HL-60/S4 treated with phorbol 12-myristate 13-acetate at 8.2 ng/mL for 4 days and 3 days (cell line): ENCODE results near the gene SPEF2.

Experiments
- in situ Hi-C: fragments of 300-500 bp; cut with MboI; formaldehyde crosslinking; loops from 2 replicates; pipeline ENCODE4 v1.15.0; 2022; ENCODE audit warnings: low sequenced_read_pairs

Gene SPEF2

DNA sequence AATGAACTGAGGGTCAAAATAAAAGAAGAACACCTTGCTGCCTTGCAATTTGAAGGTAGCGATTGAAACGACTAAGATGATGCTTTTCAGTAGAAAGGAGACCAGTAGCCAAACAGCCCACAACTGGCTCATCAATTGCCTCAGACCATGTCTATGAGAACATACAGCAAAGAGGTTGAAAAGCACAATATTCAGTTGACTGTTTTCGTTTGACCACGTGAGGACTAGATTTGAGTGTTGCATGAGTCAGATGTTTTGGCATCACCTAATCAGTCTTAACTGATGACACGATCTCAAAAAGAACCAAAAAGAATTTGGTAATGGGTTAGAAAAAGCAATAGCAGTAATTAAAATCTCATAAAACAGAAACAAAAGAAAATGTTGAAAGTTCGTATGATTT is 156.3 kb downstream of the SPEF2 start:
- in situ Hi-C loops, result loop anchor here (10.0 to 25.0 kb wide), 2 partner anchors 151 to 687 kb away; no protein-coding TSS in a partner anchor

DNA sequence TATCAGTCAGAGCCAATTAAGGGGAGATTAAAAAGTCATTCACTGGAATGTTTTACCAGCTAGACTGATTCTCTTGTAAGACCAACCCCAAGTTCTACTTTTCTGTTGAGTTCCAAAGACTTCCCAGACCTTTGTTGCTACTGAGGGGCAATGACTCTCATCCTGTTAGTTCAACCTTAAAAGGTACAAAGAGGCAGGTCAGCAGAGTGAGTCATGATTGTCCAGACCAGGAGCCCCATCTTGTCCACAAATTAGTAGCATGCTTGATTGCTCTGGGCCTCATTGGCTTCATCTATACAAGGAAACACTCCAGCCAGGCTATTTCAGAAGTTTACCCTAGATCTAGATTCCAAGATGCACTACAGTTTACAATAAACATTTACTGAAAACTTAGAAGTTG is 159.1 kb downstream of the SPEF2 start:
- in situ Hi-C loops, result loop anchor here (10.0 kb wide), 1 partner anchor 148 kb away; no protein-coding TSS in a partner anchor

DNA sequence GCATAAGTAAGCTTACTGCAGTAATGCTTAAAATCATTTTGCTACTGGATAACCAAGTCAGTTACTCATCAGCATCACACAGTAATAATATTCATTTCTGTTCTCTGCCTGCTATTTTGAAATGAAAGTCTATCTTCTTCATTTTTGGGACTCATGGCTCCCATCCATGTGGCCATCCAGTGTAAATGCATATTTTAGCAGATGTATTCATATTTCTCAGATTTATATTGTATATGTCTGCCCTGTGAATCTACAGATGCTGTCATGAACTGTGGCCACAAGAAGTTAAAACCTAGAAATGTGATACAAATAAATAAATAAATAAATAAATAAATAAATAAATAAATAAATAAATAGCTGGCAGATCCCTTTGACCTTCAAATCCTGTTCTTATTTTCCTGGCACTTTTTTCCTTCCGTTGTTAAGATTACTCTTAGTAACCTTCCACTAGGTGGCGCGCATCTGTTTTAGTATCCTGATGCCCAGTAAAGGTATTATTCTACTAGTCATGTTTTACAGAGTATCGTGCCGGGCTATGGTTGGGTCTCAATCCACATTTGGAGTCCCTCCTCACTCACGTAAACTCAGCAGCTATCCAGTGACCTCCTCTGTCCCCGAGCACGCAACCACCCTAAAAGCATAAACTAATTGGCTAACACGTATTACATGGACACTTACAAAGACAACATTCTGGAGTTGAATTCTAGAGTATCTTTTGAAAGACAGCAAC is 159.9 kb downstream of the SPEF2 start:
- in situ Hi-C loops, result loop anchor here (10.0 kb wide), 1 partner anchor 147 kb away; no protein-coding TSS in a partner anchor

DNA sequence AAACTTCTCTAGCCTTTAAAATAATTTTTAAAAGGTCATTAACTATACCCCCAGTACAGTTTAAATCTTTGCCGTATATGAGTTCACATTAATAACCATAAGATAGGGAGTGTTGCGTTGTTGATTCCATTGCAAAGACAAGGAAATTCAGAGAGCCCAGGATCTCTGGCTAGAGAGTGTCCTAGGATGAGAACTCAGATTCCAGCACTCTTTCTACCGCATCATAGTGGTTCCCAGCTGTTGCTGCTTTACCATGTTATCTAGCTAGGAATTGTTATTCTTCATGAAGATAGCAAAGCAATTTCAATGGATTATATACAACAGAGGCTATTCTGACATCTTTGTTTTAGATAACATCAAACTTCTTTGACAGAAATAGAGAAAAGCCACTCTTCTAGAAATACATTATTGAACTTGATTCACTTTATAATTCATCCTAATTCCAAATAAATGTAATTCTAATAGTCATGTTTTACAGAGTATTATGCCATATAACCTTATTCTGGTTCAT is 160.7 kb downstream of the SPEF2 start:
- in situ Hi-C loops, result loop anchor here (10.0 kb wide), 1 partner anchor 146 kb away; no protein-coding TSS in a partner anchor

GRCh38 chr5:35780236-35780635 is 162.6 kb downstream of the SPEF2 start:
- in situ Hi-C loops, result no loop called here

DNA sequence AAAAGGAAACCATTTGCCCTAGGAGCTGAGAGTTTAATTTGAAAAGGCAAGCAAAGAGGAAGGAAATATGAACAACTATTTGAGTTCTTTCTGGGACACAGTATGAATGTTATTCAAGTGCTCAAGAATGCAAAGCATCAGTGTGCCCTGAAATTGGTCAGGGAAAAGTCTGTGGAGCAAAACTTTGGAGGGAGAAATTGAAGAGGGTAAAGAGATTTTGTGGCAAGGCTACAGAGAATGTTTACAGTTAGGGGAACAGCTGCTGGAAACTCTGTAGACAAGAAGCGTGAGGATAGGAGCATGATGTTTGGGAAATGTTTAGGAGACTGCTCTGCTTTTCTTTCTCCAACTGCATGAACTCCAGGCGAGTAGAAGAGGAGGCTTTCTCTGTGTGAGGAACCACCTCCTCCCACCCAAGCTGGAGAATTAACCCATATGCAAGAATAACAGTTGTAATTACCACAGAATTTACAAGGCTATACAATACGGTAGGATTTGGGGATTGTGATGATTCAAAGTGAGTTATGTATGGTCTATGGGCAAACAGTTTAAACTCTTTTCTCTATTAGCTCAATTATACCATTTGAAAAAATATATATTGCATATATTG is 163.6 kb downstream of the SPEF2 start:
- in situ Hi-C loops, result no loop called here

DNA sequence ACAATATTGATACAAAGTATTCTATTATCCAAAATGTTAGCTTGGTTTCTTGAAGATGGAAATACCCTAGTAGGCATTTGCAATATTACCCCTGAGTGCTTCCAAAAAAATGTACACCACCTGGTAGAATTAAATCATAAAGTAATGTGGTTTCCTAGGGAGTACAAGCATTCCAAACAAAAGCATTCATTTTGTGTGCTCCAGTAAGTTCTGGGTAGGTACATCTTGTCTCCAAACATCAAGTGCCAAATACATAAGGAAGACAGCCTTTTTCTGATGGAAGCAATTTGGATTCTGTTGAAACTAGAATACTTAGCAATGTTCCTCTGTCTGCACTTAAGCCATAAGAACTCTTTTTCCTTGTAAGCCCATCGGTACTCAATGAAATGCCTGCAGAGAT is 165.9 kb downstream of the SPEF2 start:
- in situ Hi-C loops, result no loop called here

DNA sequence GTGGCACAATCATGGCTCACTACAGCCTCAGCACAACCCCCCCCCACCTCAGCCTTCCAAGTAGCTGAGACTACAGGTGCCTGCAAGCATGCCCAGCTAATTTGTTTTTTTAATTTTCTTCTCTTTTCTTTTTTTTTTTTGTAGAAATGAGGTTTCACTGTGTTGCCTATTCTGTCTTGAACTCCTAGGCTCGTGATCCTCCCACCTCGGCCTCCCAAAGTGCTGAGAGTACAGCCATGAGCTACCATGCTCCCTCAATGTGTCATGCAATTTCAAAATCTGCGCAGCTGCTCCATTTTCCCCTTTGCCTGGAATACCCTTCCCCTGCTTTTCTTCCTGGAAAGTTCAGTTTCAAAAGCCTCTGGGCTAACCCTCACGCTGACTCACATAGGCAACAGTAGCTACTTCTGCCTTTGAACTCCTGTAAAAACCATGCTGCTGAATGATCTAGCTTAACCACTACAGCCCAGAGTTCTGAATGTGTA is 168.0 kb downstream of the SPEF2 start:
- in situ Hi-C loops, result no loop called here

DNA sequence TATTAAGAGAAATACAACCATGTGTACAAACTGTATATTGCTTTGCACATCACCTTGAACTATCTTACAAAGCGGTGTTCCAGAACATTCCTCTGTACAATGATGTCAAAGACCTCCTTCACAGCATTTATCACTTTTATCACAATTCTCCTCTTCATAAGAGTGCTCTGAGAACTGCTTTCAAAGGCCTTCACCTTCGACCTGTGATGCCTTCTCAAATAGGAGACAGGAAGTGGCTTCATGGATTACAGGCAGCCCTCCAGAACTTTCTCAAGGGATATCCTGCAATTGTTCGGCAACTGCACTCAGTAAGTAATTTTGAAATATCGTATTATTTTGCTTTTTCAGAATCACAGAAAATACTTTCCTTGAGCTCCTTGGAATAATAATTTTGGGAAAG is 171.1 kb downstream of the SPEF2 start:
- in situ Hi-C loops, result no loop called here

DNA sequence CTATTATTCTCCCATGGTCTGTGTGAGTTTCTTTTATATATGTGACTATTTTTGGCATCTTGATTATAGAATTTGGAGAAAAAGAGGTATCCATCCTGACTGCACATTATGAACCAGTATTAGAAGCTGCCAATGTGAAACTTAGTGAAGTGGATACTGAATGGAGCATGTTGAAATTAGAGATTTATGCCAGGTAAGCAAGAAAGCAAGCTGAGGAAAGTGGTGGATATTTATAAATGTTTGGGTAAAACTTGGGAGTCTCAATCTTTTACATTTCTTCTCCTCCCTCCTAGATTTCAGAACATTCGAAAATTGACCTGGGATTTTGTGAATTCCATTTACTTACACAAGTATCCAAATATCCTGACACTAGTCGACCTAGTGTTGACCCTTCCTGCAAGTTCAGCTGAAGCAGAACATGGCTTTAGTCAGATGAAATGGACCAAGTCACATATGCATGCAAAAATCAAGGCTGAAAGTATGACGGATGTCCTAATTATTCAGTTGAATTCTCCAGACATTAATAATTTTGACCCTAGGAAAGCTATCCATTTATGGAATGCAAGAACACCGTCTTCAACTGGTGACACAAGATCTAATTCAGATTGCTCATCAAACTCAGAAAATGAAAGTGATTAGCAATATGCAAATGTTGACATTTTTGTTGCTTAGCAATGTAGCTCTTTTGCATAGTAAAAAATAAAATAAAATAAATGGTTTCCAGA is 172.2 kb downstream of the SPEF2 start:
- in situ Hi-C loops, result no loop called here

DNA sequence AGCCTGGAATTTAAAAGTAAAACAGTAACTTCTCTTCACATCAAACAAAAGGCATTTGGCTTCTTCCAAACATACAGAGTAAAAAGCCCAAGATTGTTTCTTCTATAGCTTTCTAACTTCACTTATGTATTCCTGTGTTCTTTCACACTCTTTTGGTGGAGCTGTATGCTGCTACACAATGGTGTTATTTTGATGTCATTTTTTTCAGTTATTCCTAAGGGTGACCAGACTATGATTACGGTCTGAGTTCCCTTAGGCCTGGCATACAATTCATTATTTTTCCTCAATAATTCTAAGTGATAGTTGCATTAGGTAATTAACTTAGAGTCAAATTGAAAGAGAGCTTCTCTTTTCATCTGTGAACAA is 172.8 kb downstream of the SPEF2 start:
- in situ Hi-C loops, result no loop called here

DNA sequence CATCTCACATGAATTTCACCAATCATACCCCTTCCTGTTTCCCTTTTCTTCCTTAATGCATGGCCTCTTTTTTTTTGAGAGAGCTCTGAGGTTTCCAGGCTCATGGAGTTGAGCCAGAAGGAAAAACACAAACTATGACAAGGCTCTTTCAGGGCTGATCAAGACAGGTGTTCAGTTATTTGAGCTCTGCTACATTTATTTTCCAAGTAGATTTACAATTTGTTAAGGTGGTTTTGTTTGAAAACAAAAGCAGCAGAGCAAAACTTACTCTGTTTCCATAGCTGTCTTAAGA is 176.6 kb downstream of the SPEF2 start:
- in situ Hi-C loops, result no loop called here

DNA sequence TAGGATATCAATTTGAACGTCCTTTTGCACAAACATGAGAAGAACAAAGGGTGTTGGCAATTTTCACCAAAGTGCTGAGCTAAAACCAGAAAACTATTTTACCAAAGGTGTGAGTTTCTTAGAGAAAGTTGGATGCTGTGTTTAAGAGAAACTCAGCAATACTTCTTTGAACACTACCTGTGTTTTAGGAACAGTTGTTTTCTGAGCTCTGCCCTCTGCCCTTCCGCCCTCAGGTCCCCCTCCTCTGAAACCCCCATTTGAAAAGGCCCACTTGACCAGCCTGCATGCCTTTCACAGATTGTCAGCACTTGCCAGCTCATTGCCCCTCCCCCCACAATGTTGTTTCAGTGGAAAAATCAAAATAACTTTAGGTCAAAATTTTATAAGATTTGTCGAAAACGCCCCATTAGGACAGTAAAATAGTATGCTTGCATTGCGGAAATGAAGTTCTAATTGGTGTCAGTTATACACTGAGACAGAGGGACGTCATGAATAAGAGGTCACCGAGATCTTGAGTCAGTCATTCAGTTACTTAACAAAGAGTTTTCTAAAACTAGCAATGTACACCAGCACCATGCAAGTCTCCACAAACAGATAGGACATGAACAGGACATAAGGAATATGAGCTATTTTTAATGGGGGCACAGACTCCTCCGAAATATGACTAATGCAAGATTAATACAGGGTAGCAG is 177.2 kb downstream of the SPEF2 start:
- in situ Hi-C loops, result no loop called here

DNA sequence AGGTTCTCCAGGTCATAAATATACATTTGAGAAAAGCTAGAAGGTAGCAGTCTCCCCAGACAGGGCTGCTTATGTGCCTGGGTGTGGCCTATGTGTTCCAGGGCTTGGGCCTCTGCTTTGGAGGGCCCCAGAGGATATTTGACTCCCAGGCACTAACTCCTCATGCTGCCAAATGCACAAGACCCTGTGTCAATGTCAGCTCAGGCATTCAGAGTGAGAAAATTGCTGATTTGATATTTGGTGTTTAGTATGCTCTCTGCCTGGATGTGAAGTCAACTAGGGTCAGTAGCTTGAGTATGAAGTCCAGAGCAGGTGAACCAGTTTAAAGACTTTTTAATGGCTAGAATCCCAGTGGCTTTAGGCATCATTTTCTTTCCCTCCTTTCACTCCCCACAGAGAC is 181.5 kb downstream of the SPEF2 start:
- in situ Hi-C loops, result no loop called here

DNA sequence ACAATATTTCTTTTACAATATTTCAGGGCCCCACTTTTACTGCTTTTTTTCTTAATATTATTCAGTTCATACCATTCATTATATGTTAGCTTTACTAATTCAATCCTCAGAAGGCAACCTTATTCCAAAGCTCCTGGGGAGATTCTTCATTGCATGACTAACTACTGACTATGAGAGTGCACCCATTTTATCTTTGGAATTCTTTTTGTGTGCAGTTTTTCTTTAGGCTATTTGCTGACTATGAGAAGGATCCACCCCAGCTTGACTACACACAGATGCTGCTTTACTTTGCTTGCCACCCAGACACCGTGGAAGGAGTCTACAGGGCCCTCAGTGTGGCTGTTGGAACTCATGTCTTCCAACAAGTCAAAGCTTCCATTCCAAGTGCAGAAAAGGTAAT is 182.1 kb downstream of the SPEF2 start:
- in situ Hi-C loops, result no loop called here

DNA sequence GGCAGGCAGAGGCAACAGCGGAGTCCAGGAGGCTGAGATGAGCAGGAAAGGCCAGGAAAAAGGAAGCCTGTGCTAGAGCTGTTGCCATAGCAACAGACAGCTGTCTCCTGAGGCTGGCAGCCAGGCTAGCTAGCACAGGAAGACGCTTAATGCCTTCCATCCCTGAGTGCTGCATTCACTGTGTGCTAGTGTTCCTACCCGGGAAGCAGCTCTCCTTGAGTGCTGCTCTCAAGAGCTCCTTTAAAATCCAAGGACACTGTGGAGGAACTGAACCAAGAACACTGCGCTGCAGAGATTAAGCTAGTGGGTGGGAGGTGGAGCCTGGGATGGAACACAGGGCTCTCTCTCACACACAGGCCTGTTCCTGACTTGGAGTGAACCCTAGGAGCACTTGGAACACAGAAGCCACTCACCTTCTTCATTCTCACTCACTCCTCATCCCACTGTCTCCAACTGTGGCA is 185.6 kb downstream of the SPEF2 start:
- in situ Hi-C loops, result no loop called here

DNA sequence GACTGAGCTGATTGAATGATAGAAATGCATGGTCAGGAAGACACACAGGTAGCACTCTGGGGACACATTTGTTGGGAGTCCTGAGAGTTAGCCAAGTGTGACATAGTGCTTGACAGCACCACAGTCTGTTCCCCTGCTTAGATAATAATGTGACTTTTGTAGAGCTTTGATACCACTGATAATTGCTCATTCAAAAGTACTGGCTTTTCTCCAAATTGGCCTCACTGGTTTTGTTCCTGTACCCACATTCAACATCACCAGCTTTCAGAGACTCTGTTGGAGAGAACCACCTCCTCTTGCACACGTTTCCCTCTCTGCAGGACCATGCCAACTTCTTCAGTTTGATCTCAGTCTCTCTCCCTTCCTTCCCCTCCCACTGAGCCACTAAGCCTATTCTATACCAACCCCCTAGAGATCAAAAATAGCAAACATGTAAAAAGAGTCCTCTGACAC is 186.6 kb downstream of the SPEF2 start:
- in situ Hi-C loops, result no loop called here

DNA sequence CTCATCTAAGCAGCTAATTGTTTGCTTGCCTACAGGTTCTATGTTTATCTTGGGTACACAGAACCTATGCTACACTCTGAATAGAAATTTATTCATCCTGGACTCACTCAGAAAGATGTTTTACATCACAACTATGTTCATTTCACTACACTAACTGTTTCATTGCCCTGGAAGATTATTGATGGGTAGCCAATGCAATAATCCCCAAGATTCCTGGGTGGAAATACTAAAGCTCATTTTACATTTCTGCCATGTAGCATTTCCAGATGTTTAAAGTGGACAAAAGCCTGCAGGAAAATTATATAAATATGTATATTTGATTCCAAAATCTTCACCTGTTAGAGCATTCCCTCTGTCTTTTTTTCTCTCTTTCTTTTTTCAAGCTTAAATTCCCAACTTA is 187.2 kb downstream of the SPEF2 start:
- in situ Hi-C loops, result no loop called here

DNA sequence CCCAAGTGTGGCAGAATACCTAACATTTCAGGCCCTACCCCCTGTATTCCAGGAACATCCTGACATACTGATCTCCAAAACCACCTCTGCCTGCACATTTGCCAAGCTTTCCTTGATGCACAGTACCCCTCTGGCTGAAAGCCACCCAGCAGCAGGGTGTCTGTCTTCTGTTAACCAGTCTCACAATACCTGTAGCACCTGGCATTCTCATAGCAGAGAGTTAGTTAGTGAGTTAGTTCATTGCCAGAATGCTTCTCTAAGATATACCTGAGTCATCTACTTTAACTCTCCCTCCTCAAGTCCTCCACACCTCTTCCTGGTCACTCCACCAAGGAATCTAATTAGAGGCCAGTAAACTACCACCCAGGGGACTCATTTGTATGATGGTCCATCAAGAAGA is 192.9 kb downstream of the SPEF2 start:
- in situ Hi-C loops, result no loop called here

DNA sequence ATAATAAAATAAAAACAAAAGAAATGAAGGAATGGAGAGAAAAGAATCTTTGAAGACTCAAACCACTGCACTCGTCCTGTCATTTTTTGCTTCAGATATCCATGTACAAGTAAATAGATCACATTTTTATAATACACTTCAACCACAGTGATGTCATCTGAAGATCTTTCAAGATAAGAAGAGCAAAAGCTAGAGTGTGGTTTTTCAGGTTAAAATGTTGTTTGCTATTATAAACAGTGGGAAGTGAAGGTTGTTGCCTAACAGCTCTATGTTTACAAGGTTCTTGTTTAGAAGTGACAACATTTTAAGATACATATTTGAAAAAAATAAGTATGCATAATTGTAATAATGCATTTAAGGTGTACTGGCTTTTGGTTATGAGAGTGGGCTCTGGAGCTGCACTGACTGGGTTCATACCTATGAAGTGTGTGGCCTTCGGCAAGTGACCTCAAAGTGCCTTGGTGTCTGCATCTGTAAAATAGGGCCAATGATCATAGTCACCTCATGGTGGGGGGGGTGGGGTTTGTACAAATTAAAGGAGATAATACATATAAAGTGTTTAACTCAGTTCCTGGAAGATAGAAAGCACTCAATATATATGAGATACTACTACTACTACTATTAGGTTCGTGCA is 193.6 kb downstream of the SPEF2 start:
- in situ Hi-C loops, result no loop called here

DNA sequence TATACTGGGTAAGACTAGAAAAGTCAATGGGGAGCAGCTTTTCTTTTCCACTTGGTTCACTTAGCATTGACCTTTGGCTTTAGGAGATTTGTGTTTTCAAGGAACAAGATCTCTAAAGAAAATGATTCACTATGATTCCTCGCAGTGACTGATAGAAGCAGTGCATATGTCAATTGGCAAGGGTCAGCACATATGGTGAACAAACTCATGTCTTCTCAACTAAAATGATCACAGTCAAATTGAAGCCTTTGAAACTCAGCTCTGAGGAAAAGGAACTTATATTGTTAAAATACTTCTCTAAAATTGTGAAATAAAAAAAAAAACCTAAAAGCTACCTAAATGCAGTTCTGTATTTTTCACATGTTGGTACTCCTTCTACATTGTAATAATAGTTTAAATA is 195.9 kb downstream of the SPEF2 start:
- in situ Hi-C loops, result no loop called here
